H1 (cell line): ENCODE measurements around the gene RPUSD3. TPM values are rescaled to one million over a fixed set of nuclear protein-coding genes. Genes with fewer than 3 reads are reported as not detected.

ENCODE experiments used
- SRF ChIP-seq: IDR thresholded peaks from 2 replicates; pipeline ENCODE4 v1.6.1; 2011; ENCODE audit warnings: mild to moderate bottlenecking, low read depth, low read length, moderate library complexity
- TCF12 ChIP-seq: IDR thresholded peaks from 2 replicates; pipeline ENCODE4 v1.6.1; 2011; ENCODE audit warnings: low read depth, mild to moderate bottlenecking, low read length
- polyA plus RNA-seq, 7 experiments: library from polyadenylated mRNA; depleted of rRNA in 3 of 7; stranded (reverse) in 5 of 7; unstranded in 2 of 7; fragments of >200 nt in 5 of 7; fragments of 200-250 nt in 2 of 7; gene quantifications; 1 replicate in 5 of 7; 2 replicates in 1 of 7; 4 replicates in 1 of 7; pipeline versions ENCODE4 v1.2.1 to v1.2.3, GENCODE V29; 2011 to 2013; ENCODE audit warnings: missing spikeins in 2 of 7, mixed read lengths in 2 of 7
- total RNA-seq: library from RNA; stranded (reverse); fragmentation: NEBNext Ultra II Directional; extraction: Animal tissue kit (Norgen Biotek cat#: 25700); gene quantifications from 2 replicates; pipeline ENCODE4 v1.2.1, GENCODE V29; 2021
- TF ChIP-seq, protein P1 (sequence below): IDR thresholded peaks from 2 replicates; pipeline ENCODE4 v1.6.1; 2011; ENCODE audit warnings: low read length, improper control_type of control experiment
- TF ChIP-seq, protein P2 (sequence below): IDR thresholded peaks from 2 replicates; pipeline ENCODE4 v1.6.1; 2012; ENCODE audit warnings: inconsistent platforms

Gene RPUSD3
- total and polyA plus RNA-seq, 2 of the 8 experiments (the other 6 are each of a cell fraction or from before 2014, with no cell fraction given) = 68.4 to 154 TPM

DNA sequence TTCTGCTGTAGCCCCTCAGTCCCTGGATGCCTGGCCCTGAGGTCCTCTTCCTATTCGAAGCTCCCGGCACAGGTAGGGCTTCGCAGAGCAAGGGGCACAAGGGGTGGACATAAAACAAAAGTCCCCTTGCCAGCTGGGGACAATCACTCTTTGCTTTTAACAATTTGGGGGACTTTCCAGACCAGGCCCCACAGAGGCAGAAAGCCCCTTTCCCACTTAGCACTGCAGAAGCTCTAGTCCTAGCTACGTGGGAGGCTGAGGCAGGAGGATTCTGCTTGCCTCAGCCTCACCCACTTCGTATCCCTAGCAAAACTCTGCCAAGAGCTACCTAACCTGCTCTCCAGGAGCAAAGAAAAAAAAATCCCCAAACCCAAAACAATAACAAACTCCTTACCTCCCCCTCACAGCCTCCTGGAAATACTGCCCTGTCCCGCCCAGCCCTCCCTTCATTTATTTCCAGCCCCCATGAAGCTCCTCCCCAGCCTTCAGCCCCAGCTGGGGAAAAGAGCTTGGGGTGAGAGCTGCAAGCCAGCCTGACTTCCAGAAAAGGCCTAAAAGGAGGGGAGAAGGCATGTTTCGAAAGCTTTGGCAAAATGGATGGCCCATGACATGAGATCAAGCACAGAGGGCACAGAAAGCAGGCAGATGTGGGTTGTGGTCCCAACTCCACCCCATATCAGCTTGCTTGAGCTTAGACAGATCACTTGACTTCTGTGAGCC, 36.2 kb upstream of the RPUSD3 start, which contains the start of gene CIDEC (continued):
- TF ChIP-seq TCF12 (no peak), SRF (no peak)
- TF ChIP-seq, protein P1, sequence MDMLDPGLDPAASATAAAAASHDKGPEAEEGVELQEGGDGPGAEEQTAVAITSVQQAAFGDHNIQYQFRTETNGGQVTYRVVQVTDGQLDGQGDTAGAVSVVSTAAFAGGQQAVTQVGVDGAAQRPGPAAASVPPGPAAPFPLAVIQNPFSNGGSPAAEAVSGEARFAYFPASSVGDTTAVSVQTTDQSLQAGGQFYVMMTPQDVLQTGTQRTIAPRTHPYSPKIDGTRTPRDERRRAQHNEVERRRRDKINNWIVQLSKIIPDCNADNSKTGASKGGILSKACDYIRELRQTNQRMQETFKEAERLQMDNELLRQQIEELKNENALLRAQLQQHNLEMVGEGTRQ = no peak
- TF ChIP-seq, protein P2, sequence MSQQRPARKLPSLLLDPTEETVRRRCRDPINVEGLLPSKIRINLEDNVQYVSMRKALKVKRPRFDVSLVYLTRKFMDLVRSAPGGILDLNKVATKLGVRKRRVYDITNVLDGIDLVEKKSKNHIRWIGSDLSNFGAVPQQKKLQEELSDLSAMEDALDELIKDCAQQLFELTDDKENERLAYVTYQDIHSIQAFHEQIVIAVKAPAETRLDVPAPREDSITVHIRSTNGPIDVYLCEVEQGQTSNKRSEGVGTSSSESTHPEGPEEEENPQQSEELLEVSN = no peak
